OCI-LY3 (cell line): Measurements from ENCODE around the gene FBN2.

Experiments used
- CTCF ChIP-seq: fragments of 200-600, 300-600 bp; sonication (generic); IDR thresholded peaks from 2 replicates; pipeline ENCODE4 v1.5.1; 2014; ENCODE audit warnings: antibody characterized with exemption, low read length, low read depth
- EZH2phosphoT487 ChIP-seq: fragments of 200-600 bp; shearing (Covaris generic); IDR thresholded peaks from 2 replicates; pipeline ENCODE4 v1.6.1; 2018; ENCODE audit warnings: antibody characterized with exemption, mixed run types, low read depth

DNA sequence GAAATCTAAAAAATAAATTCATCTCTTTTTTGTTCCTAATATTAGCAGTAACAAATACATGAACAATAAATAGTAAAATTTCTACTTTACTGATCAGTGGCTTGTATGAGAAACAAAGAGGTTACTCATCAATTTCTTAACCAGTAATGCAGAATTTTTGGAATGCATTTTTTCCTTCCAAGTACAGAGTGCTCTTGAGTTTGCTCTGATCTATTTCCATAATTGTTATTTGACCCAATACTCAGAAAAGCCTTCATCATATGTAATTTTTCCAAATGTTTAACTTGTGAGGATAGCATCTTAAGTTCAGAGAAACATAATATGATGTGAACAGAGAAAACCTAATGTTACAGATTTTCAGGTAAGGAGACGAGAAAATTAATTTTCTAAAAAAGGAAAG, 47.3 kb downstream of the FBN2 start:
- TF ChIP-seq CTCF (no peak), EZH2phosphoT487 (no peak)
